Measurements from ENCODE around the gene CFAP251. TPM values are rescaled to one million over a fixed set of nuclear protein-coding genes. Genes with fewer than 3 reads are reported as not detected.
"Not testable (repeated sequence)": the region's sequence is repeated elsewhere in the genome, so short reads cannot be mapped to it uniquely, and the experiment has no call there.

CFAP251 gene
- total and polyA plus RNA-seq, 2 donors (not counting 3 experiments of a cell fraction or from before 2014, with no cell fraction given) = 3.3 to 4.0 TPM

DNA sequence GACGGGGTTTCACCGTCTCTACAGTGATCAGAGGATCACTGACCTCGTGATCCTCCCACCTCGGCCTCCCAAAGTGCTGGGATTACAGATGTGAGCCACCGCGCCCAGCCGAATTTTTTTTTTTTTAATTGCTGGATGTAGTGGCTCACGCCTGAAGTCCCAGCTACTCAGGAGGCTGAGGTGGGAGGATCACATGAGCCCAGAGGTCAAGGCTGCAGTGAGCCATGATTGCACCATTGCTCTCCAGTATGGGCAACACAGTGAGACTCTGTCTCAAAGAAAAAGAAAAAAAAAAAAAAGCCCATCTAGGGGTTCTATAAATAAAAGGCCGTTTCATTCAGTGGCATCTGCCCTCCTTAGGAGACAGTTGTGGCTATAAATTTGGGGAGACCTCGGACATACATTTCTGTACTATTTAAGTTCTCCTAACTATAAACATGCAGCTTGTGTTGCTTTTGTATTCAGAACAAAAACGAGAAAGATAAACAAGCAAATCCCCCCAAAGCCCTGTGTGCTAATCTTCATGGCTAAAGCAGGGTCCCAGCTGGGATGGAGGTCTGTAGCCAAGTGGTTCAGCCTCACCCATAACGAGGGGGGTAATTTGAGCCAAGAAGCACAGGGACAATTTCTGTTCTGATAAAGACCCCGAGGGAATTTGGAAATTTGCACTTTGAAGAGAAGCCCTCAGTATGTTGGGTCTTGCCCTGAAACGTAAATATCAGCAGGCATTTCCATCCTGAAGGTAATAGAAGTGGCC lies 68.3 kb downstream of the CFAP251 start:
- POLR2A ChIA-PET = no interaction called here
- H4K20me1 ChIP-seq (replicated peaks; ENCODE audit: control insufficient read depth, extremely low read depth, insufficient read depth, low read length) = no peaks in the 10 kb centered on the region
- dilution Hi-C loops (cut with MboI; ENCODE audit: extremely low pct_ligation_motif_present, low sequenced_read_pairs) = no loop called here
- BruUV-seq (replicated peaks) = no TSS peak
- no peak overlapping the region for H3K9ac ChIP-seq (replicated peaks; ENCODE audit: extremely low read depth, insufficient read depth, low read length)
- no peak for TF ChIP-seq EZH2 (IDR thresholded peaks at IDR 0.05; ENCODE audit: borderline replicate concordance, low read depth, low read length, severe bottlenecking)
- TF ChIP-seq JUN (IDR thresholded peaks at IDR 0.05; ENCODE audit: borderline replicate concordance, insufficient read depth, insufficient read length, low read depth) = no peak
- no peak for TF ChIP-seq POLR2A (IDR thresholded peaks at IDR 0.05; ENCODE audit: low read depth, low read length)
- TF ChIP-seq MYC (IDR thresholded peaks at IDR 0.05; ENCODE audit: low read depth, low read length) = no peak
- no peak for TF ChIP-seq GATA2 (IDR thresholded peaks at IDR 0.05; ENCODE audit: insufficient read depth, insufficient read length, low read depth, low read length)
- no peak for TF ChIP-seq FOS (IDR thresholded peaks at IDR 0.05; ENCODE audit: borderline replicate concordance, insufficient read depth, low read length)
- TF ChIP-seq, protein P1, sequence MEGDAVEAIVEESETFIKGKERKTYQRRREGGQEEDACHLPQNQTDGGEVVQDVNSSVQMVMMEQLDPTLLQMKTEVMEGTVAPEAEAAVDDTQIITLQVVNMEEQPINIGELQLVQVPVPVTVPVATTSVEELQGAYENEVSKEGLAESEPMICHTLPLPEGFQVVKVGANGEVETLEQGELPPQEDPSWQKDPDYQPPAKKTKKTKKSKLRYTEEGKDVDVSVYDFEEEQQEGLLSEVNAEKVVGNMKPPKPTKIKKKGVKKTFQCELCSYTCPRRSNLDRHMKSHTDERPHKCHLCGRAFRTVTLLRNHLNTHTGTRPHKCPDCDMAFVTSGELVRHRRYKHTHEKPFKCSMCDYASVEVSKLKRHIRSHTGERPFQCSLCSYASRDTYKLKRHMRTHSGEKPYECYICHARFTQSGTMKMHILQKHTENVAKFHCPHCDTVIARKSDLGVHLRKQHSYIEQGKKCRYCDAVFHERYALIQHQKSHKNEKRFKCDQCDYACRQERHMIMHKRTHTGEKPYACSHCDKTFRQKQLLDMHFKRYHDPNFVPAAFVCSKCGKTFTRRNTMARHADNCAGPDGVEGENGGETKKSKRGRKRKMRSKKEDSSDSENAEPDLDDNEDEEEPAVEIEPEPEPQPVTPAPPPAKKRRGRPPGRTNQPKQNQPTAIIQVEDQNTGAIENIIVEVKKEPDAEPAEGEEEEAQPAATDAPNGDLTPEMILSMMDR (IDR thresholded peaks at IDR 0.05; ENCODE audit: extremely low read depth in 1 of 2, insufficient read depth in 1 of 2, low read depth in 1 of 2, low read length in 2 of 2) = no peak
- TF ChIP-seq POLR2AphosphoS5 (IDR thresholded peaks at IDR 0.05; ENCODE audit: insufficient read depth, low read depth, low read length) = no peak
- TF ChIP-seq, protein P2, sequence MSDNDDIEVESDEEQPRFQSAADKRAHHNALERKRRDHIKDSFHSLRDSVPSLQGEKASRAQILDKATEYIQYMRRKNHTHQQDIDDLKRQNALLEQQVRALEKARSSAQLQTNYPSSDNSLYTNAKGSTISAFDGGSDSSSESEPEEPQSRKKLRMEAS (IDR thresholded peaks at IDR 0.05; ENCODE audit: insufficient read depth, insufficient read length) = no peak
- H3K36me3 ChIP-seq (ENCODE audit: control insufficient read depth in 2 of 2, extremely low read depth in 1 of 2, insufficient read depth in 2 of 2, low read length in 2 of 2) = no peaks in the 10 kb centered on the region
- FAIRE-seq (no peak), DNase-seq (ENCODE audit: low read depth, low spot score) (no peak)
- H3K27ac ChIP-seq (ENCODE audit: insufficient read depth, low read depth, low read length) = no peak overlapping the region
- H3K27me3 ChIP-seq (ENCODE audit: control insufficient read depth in 2 of 2, insufficient read depth in 2 of 2, low read length in 2 of 2) = no peaks in the 10 kb centered on the region
- no peak overlapping the region for H3K4me3 ChIP-seq (replicated peaks in 1 of 3; ENCODE audit: insufficient read depth in 1 of 3, low read depth in 1 of 3, low read length in 3 of 3)
- intact Hi-C loops (cut with micrococcal nuclease) = no loop called here
- H3K9me3 ChIP-seq (replicated peaks; ENCODE audit: control insufficient read depth, insufficient read depth, low read length) = no peaks in the 10 kb centered on the region
- CTCF ChIA-PET = interaction anchor here (0.7 kb wide), 1 partner anchor 13 kb away, joined by 6 read pairs; no protein-coding TSS in a partner anchor
- H2AFZ ChIP-seq (ENCODE audit: low read depth, low read length) = no peak overlapping the region
- H3K4me2 ChIP-seq (ENCODE audit: insufficient read depth, low read length) = no peak overlapping the region
- H3K9me1 ChIP-seq (replicated peaks; ENCODE audit: control insufficient read depth, extremely low read depth, insufficient read depth, low read length) = no peaks in the 10 kb centered on the region
- H3K79me2 ChIP-seq (ENCODE audit: control insufficient read depth, insufficient read depth, low read length) = no peaks in the 10 kb centered on the region
- H3K4me1 ChIP-seq (ENCODE audit: control insufficient read depth, extremely low read depth, insufficient read depth, low read length) = peaks cover 4% of the 10 kb centered on the region

DNA sequence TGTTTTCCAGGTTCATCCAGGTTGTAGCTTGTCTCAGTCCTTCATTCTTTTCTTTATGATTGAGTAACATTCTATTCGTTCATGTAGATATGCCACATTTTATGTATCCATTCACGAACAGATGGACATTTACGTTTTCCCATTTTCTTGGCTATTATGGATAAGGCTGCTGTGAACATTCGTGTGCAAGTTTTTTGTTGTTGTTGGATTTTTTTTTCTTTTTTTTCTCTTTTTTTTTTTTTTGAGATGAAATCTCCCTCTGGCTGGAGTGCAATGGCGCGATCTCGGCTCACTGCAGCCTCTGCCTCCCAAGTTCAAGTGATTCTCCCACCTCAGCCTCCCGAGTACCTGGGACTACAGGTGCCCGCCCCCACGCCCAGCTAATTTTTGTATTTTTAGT lies 70.1 kb downstream of the CFAP251 start:
- H3K79me2 ChIP-seq (ENCODE audit: control insufficient read depth, insufficient read depth, low read length); H3K4me3 ChIP-seq (replicated peaks in 1 of 3; ENCODE audit: insufficient read depth in 1 of 3, low read depth in 1 of 3, low read length in 3 of 3); BruUV-seq (replicated peaks); POLR2A ChIA-PET; H3K4me2 ChIP-seq (ENCODE audit: insufficient read depth, low read length); H3K27ac ChIP-seq (ENCODE audit: insufficient read depth, low read depth, low read length); H4K20me1 ChIP-seq (replicated peaks; ENCODE audit: control insufficient read depth, extremely low read depth, insufficient read depth, low read length); H3K27me3 ChIP-seq (ENCODE audit: control insufficient read depth in 2 of 2, insufficient read depth in 2 of 2, low read length in 2 of 2); FAIRE-seq; dilution Hi-C loops (cut with MboI; ENCODE audit: extremely low pct_ligation_motif_present, low sequenced_read_pairs); H3K9ac ChIP-seq (replicated peaks; ENCODE audit: extremely low read depth, insufficient read depth, low read length); H3K9me3 ChIP-seq (replicated peaks; ENCODE audit: control insufficient read depth, insufficient read depth, low read length); H3K9me1 ChIP-seq (replicated peaks; ENCODE audit: control insufficient read depth, extremely low read depth, insufficient read depth, low read length); intact Hi-C loops (cut with micrococcal nuclease); H3K36me3 ChIP-seq (ENCODE audit: control insufficient read depth in 2 of 2, extremely low read depth in 1 of 2, insufficient read depth in 2 of 2, low read length in 2 of 2); DNase-seq (ENCODE audit: low read depth, low spot score); H2AFZ ChIP-seq (ENCODE audit: low read depth, low read length): not testable (repeated sequence)
- CTCF ChIA-PET = interaction anchor here (1.2 kb wide), 1 partner anchor 9 kb away, joined by 4 read pairs; no protein-coding TSS in a partner anchor
- H3K4me1 ChIP-seq (ENCODE audit: control insufficient read depth, extremely low read depth, insufficient read depth, low read length) = peaks cover 10% of the 10 kb centered on the region
